Endothelial cell of umbilical vein (primary cell): ENCODE measurements around the gene MOXD1.

Experiments used
- CTCF ChIP-seq, 2 donors: IDR thresholded peaks; 1 replicate in 1 of 2; 2 replicates in 1 of 2; pipeline ENCODE4 v1.5.1; 2011; ENCODE audit warnings: low read length in 2 of 2, mild to moderate bottlenecking in 2 of 2, moderate library complexity in 2 of 2, control low read depth in 1 of 2, inconsistent platforms in 1 of 2, low read depth in 1 of 2; ENCODE audit not compliant: insufficient read depth in 1 of 2; ENCODE audit errors: extremely low read depth in 1 of 2
- EZH2 ChIP-seq: IDR thresholded peaks from 2 replicates; pipeline ENCODE4 v1.6.1; 2012; ENCODE audit warnings: borderline replicate concordance, low read depth, mild to moderate bottlenecking, moderate library complexity, low read length, inconsistent platforms; ENCODE audit not compliant: severe bottlenecking
- JUN ChIP-seq: IDR thresholded peaks from 2 replicates; pipeline ENCODE4 v1.6.1; 2011; ENCODE audit warnings: borderline replicate concordance, low read depth; ENCODE audit not compliant: insufficient read length, insufficient read depth
- POLR2A ChIP-seq: IDR thresholded peaks from 2 replicates; pipeline ENCODE4 v1.6.1; 2012; ENCODE audit warnings: low read depth, mild to moderate bottlenecking, control low read depth, low read length
- POLR2AphosphoS5 ChIP-seq: IDR thresholded peaks from 2 replicates; pipeline ENCODE4 v1.6.1; 2012; ENCODE audit warnings: low read depth, mild to moderate bottlenecking, control low read depth, low read length, moderate library complexity; ENCODE audit not compliant: insufficient read depth
- TF ChIP-seq, protein P1 (sequence below): IDR thresholded peaks from 2 replicates; pipeline ENCODE4 v1.6.1; 2011; ENCODE audit not compliant: insufficient read depth, insufficient read length

GRCh38 chr6:132423839-132424238, 22.6 kb upstream of the MOXD1 start:
- TF ChIP-seq JUN (no peak), POLR2AphosphoS5 (no peak), POLR2A (no peak), CTCF (IDR thresholded peaks at IDR 0.05; ENCODE audit: extremely low read depth in 1 of 2, insufficient read depth in 1 of 2, low read depth in 1 of 2, low read length in 2 of 2) (no peak), EZH2 (no peak)
- TF ChIP-seq, protein P1, sequence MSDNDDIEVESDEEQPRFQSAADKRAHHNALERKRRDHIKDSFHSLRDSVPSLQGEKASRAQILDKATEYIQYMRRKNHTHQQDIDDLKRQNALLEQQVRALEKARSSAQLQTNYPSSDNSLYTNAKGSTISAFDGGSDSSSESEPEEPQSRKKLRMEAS: no peak
